Measurements from ENCODE around the gene PSMD12.

PSMD12 gene

GRCh38 chr17:67366193-67367157, at the start of gene PSMD12:
PSMD12 (minus strand) TSS chr17:67366577; CDS start chr17:67366519, 58 bp downstream.
- Histone ChIP-seq H3K79me2 (ENCODE audit: insufficient read depth, low read length) (peaks cover 48% of the 10 kb centered on the region), H2AFZ (ENCODE audit: low read depth, low read length, severe bottlenecking) (peak within 1 kb of the TSS; percentile 96)
- TF ChIP-seq CTCF (IDR thresholded peaks at IDR 0.05; ENCODE audit: insufficient read depth, low read length, poor library complexity, severe bottlenecking) (no peak), EZH2phosphoT487 (conservative IDR thresholded peaks at IDR 0.05; ENCODE audit: low read length) (no peak)

GRCh38 chr17:67415291-67415690, 48.9 kb upstream of the PSMD12 start:
- no peak overlapping the region for H3K9ac ChIP-seq (ENCODE audit: low read length)
- H3K9me2 ChIP-seq (replicated peaks; ENCODE audit: insufficient read depth, low read length): no peaks in the 10 kb centered on the region
- H3F3A ChIP-seq (ENCODE audit: insufficient read depth): no peaks in the 10 kb centered on the region
- no peak overlapping the region for H3K4me3 ChIP-seq (ENCODE audit: insufficient read depth, low read length, poor library complexity, severe bottlenecking)
- H3K9me3 ChIP-seq (ENCODE audit: insufficient read depth, low read length): no peaks in the 10 kb centered on the region
- no peak overlapping the region for H3K4me2 ChIP-seq (ENCODE audit: low read depth, low read length, poor library complexity, severe bottlenecking)
- no peaks in the 10 kb centered on the region for H3K27me3 ChIP-seq (ENCODE audit: low read length)
- TF ChIP-seq CTCF (IDR thresholded peaks at IDR 0.05; ENCODE audit: insufficient read depth, low read length, poor library complexity, severe bottlenecking) (no peak), EZH2phosphoT487 (conservative IDR thresholded peaks at IDR 0.05; ENCODE audit: low read length) (no peak)
- no peaks in the 10 kb centered on the region for H3K79me2 ChIP-seq (ENCODE audit: insufficient read depth, low read length)
- H3K27ac ChIP-seq (ENCODE audit: low read depth, low read length): no peak overlapping the region
- no peak overlapping the region for H2AFZ ChIP-seq (ENCODE audit: low read depth, low read length, severe bottlenecking)
- no peaks in the 10 kb centered on the region for H4K20me1 ChIP-seq (ENCODE audit: low read depth, low read length)
- H3K36me3 ChIP-seq (ENCODE audit: low read length): no peaks in the 10 kb centered on the region

More at GRCh38 chr17:67366193-67367157, at the start of gene PSMD12:
- peak within 1 kb of the TSS; percentile 91 for H3K4me3 ChIP-seq (ENCODE audit: insufficient read depth, low read length, poor library complexity, severe bottlenecking)
- H3K27me3 ChIP-seq (ENCODE audit: low read length): no peaks in the 10 kb centered on the region
- H3K9me2 ChIP-seq (replicated peaks; ENCODE audit: insufficient read depth, low read length): no peaks in the 10 kb centered on the region
- H3K27ac ChIP-seq (ENCODE audit: low read depth, low read length): peak within 1 kb of the TSS; percentile 48
- H3K36me3 ChIP-seq (ENCODE audit: low read length): no peaks in the 10 kb centered on the region
- H4K20me1 ChIP-seq (ENCODE audit: low read depth, low read length): peaks cover 4% of the 10 kb centered on the region; the same call in 1 of the 2 replicates
- peak within 1 kb of the TSS; percentile 95 for H3K9ac ChIP-seq (ENCODE audit: low read length)
- no peaks in the 10 kb centered on the region for H3K9me3 ChIP-seq (ENCODE audit: insufficient read depth, low read length)
- no peaks in the 10 kb centered on the region for H3F3A ChIP-seq (ENCODE audit: insufficient read depth)
- peak within 1 kb of the TSS; percentile 88 for H3K4me2 ChIP-seq (ENCODE audit: low read depth, low read length, poor library complexity, severe bottlenecking)

- no peak overlapping the region for H3K4me2 ChIP-seq (ENCODE audit: low read depth, low read length, poor library complexity, severe bottlenecking)
- H3K4me3 ChIP-seq (ENCODE audit: insufficient read depth, low read length, poor library complexity, severe bottlenecking): no peak overlapping the region
- no peaks in the 10 kb centered on the region for H3K36me3 ChIP-seq (ENCODE audit: low read length)
- no peaks in the 10 kb centered on the region for H4K20me1 ChIP-seq (ENCODE audit: low read depth, low read length)
- no peaks in the 10 kb centered on the region for H3K9me3 ChIP-seq (ENCODE audit: insufficient read depth, low read length)
- H3F3A ChIP-seq (ENCODE audit: insufficient read depth): no peaks in the 10 kb centered on the region
- no peaks in the 10 kb centered on the region for H3K79me2 ChIP-seq (ENCODE audit: insufficient read depth, low read length)
- H3K27ac ChIP-seq (ENCODE audit: low read depth, low read length): no peak overlapping the region
- TF ChIP-seq EZH2phosphoT487 (conservative IDR thresholded peaks at IDR 0.05; ENCODE audit: low read length) (no peak), CTCF (IDR thresholded peaks at IDR 0.05; ENCODE audit: insufficient read depth, low read length, poor library complexity, severe bottlenecking) (no peak)
- H3K9me2 ChIP-seq (replicated peaks; ENCODE audit: insufficient read depth, low read length): no peaks in the 10 kb centered on the region
- H3K27me3 ChIP-seq (ENCODE audit: low read length): no peaks in the 10 kb centered on the region
- no peak overlapping the region for H2AFZ ChIP-seq (ENCODE audit: low read depth, low read length, severe bottlenecking)
- H3K9ac ChIP-seq (ENCODE audit: low read length): no peak overlapping the region
These were observed 48.2 kb upstream of the PSMD12 start for GRCh38 chr17:67414559-67414958.
